ENCODE results near the gene POP4.

POP4 gene

DNA sequence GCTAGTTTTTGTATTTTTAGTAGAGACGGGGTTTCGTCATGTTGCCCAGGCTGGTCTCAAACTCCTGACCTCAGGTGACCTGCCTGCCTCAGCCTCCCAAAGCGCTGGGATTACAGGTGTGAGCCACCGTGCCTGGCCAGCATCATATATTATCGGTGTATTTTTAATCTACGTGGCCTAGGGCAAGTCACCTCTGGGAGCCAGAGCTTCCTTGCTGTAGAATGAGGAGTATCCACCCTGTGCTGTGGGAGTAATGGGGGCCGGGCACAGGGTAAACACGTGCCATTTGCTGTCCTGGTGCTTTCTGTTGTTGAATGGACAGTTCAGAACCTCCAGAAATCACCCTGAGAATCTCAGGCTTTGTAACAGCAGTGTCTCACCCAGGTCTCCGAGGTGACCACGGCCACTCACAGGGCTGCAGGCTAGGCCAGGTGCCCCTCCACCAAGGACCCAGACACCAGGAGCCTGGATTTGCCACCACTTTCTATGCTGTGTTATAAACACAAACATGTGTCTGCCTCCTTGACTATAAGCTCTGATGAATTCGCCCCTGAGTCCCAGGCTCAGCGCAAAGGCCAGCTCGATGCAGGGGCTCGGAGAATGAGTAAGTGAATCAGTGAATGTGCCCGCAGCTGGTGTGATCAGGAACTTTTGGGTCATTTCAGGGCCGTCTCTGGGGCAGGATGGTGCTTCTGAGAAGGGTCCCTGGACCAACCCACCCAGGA, 22.7 kb downstream of the POP4 start:
- in situ Hi-C loops (cut with MboI; ENCODE audit: low sequenced_read_pairs): no loop called here

DNA sequence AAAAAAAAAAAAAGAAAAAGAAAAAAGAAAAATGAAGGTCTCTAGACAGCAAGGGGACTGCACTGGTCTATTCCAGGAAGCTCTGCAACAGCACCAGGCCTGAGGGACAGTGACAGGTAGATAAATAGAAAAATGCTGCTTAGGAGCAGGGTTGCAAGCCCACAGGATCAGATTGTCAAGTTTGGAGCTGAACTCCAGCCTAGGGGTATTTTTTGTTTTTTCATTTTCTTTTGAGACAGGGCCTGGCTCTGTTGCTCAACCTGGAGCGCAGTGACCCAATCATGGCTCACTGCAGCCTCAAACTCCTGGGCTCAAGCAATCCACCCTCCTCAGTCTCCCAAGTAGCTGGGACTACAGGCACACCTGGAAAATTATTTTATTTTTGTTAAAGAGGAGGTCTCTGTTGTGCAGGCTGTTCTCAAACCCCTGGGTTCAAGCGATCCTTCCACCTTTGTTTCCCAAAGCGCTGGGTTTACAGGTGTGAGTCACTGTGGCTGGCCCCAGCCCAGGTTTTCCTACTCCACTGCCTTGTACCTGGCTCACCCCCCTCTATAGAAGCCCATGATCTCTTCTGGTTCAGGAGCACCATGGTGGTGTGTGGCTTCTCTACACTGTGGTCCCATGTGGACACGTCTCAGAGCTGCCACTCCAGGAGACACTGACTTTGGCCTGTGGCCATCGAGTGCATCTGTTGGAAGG, 23.9 kb downstream of the POP4 start:
- in situ Hi-C loops (cut with MboI; ENCODE audit: low sequenced_read_pairs): no loop called here

DNA sequence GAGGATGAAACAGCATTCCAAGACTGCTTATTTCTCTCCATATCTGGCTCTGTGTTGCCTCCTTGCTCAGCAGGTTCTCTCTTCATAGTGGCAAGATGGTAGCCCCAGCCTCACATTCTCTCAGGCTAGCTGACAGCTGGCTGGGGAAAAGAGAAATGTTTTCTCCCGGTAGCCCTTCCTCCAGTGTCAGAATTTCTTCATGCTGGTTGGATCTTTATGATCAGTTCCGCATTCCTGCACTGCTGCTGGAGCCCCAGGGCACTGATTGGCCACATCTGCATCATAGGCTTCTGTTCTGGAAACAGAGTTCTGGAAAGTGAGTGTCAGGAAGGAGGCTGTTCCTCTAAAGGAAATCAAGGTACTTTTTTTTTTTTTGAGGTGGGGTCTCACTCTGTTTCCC, 24.6 kb downstream of the POP4 start:
- in situ Hi-C loops (cut with MboI; ENCODE audit: low sequenced_read_pairs): no loop called here

DNA sequence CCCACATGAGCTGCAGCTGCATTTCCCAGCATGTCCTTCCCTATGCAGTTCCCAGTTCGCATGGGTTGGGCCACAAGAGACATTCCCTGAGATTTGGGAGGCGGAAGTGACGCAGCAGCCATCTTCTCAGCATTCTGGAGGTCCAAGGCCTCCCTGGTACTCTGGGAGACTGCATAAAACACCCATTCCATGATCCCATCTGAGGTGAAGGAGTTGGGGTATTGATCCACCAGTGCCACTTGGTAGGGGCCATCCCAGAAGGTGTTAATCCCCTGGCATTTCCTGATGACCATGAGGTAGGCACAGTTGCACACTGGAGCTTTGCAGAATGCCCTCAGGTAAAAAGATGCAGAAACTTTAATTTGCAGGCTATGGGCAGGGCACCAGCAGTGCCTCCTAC, 25.4 kb downstream of the POP4 start:
- in situ Hi-C loops (cut with MboI; ENCODE audit: low sequenced_read_pairs): no loop called here

DNA sequence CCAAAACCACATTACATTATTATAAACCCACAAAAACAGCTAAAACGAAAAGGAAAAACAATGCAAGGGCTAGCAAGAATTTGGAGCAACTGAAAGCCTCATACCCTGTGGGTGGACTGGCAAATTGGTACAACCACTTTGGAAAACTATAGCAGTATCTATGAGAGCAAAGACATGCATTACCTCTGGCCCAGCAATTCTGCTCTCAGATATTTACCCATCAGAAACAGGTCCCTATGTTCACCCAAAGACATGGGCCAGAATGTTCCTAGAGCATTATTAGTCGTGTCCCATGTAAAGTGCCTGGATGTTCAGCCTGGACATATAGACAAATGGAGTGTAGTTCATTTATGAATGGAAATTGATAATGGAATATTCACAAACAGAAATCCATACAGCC, 27.9 kb downstream of the POP4 start:
- in situ Hi-C loops (cut with MboI; ENCODE audit: low sequenced_read_pairs): no loop called here

DNA sequence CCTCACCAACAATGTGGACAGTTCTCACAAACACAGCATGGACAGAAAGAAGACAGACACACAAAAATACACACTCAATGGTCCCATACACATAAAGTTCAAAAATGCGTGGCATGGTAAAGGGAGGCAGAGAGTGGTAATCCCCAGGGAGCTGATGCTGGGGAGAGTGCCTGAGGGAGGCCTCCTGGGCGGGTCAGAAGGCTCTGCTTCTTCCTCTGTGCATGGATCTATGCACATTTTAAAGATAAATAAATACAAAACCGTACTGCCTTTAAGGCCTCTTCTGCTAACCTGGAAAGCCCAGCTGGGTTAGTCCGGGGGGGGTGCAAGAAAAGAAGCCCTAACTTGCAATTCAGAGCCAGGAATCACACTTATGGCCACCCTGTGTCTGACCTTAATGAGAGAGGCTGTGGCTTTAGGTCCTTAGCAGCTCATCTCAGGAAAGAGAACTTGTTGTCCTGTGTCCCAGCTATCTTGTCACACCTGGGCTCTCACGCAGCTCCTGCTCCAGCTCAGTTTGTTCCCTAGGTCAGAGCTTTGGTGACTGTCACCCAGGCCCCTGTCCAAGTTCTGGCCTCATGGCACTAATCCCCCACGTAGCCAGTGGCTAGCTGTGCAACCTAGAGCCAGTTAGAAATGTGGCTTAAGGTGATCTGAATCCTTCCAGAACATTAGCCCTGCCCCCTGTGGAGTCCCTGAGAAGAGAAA, 28.5 kb downstream of the POP4 start:
- in situ Hi-C loops (cut with MboI; ENCODE audit: low sequenced_read_pairs): no loop called here

DNA sequence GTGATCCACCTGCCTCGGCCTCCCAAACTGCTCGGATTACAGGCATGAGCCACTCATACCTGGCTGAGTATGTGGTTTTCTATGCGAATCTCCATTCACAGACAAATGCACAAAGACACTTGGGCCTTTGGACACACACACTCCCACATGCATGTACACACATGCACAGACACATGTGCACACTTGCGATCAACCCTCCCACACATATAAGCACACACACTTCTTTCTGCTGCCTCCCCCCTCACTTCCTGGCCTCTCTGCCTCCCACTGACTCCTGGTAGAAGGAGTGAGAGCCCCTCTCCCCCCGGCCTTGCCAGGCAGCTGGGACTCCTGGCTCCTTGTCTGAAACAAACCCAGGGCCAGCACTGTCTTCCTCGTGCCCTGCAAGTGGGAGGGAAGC, 29.9 kb downstream of the POP4 start:
- in situ Hi-C loops (cut with MboI; ENCODE audit: low sequenced_read_pairs): no loop called here

DNA sequence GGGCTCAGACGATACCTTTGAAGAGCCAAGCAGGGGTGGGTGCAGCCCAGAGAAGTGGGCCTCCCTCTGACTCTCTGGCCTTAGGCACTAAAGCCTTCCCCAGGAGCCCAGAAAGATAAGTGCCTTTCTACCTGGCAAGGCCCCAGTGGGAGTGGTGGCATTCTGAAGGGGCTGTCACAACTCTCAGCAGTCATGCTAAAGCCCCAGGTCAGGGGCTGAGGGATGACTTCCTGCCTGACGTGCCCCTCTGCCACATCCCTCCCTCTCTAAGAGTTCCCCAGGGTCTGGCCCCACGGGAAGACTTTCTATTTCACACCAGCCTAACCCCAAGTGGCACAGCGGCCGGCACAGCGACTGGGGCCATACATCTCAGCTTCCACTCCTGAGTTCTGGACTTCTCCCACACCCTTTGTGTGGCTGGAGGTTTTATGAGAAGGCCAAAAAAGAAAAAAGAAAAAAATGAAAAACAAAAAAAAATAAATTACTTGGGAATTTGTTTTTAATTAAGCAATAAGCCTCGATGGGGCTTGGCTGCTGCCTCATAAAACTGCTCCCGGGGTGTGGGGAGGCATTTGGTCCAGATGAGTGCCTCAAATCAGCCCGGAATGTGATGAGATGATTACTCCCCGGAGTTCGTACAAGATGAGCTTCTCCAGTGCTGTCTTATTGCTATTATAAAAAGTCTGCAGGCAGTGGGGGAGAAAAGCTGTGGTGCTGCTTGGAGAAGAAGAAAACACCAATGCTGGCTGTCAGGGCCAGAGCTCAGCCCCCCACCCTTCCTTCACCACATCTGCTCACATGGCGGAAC, 30.7 kb downstream of the POP4 start:
- in situ Hi-C loops (cut with MboI; ENCODE audit: low sequenced_read_pairs): no loop called here

DNA sequence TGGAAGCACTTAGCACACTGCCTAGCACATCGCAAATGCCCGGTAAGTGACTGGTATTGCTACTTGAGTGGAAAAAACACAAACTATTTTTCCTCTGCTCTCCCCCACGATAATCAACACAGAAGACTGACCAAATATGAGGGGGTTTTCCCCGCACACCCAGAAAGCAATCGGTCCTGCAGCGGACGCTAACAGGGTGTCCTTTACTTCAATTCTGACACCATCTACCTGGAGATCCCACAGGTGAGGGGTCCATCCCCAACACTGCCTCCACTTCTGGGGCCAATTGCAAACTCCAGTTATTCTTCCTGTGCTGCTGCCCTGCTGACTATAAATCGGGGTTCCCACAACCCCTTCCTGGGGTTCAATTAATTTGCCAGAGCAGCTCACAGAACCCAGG, 33.0 kb downstream of the POP4 start:
- in situ Hi-C loops (cut with MboI; ENCODE audit: low sequenced_read_pairs): no loop called here

DNA sequence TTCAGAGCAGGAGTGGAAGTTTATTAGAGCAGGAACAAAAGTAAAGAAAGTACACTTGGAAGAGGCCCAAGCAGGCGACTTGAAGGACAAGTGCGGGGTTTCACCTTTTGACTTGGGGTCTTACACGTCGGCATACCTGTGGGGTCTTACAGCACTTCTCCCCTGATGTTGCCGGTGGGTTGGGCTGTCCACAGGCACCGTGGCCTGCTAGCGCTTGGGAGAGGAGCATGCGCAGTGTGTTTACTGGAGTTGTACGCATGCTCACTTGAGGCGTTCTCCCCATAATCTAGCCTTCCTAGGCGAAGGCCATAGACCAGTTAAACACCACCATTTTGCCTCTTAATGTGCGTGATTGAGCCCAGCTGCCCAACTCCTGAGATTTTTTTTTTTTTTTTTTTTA, 34.1 kb downstream of the POP4 start:
- in situ Hi-C loops (cut with MboI; ENCODE audit: low sequenced_read_pairs): no loop called here

DNA sequence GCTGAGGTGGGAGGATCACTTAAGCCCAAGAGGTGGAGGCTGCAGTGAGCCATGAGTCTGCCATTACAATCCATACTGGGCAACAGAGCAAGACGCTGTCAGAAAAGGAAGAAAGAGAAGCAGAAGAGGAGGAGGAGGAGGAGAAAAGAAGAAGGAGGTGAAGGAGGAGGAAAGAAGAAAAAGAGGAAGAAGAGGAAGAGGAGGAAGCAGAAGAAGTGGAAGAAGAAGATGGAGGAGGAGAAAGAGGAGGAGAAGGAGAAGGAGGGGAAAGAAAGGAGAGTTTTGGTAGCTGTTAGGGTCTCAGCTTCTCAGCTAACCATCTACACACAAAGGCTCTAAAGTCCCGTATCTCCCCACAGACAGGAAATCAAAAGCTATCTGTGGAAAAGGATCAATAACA, 35.5 kb downstream of the POP4 start:
- in situ Hi-C loops (cut with MboI; ENCODE audit: low sequenced_read_pairs): no loop called here

DNA sequence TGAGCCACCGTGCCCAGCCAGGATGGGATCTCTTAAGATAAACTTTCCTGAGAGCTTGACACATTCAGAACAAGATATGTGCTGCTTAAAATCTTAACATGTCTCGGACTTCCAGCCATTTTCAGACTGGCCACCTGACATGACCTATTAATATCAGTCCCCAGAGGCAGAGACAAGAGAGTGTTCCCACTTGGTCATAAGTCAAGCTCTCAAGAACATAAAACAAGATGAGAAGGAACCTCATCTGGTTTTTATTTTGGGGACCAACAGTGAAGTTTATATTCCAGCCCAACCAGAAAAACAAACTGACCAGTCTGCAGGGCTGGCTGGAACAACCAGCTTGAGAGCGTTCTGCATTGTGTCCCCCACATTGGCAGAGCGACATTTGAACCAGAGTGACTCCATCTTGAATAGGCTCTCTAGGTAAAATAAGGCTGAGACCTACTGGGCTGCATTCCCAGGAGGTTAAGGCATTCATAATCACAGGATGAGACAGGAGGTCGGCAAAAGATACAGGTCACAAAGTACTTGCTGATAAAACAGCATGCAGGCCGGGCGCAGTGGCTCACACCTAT, 37.4 kb downstream of the POP4 start:
- in situ Hi-C loops (cut with MboI; ENCODE audit: low sequenced_read_pairs): no loop called here

DNA sequence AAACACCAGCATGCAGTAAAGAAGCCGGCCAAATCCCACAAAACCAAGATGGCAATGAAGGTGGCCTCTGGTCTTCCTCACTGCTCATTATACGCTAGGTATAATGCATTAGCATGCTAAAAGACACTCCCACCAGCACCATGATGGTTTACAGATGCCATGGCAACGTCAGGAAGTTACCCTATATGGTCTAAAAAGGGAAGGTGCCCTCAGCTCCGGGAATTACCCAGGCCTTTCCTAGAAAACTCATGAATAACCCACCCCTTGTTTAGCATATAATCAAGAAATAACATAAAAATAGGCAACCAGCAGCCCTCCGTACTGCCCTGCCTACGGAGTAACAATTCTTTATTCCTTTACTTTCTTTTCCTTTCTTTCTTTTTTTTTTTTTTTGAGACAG, 38.1 kb downstream of the POP4 start:
- in situ Hi-C loops (cut with MboI; ENCODE audit: low sequenced_read_pairs): no loop called here

DNA sequence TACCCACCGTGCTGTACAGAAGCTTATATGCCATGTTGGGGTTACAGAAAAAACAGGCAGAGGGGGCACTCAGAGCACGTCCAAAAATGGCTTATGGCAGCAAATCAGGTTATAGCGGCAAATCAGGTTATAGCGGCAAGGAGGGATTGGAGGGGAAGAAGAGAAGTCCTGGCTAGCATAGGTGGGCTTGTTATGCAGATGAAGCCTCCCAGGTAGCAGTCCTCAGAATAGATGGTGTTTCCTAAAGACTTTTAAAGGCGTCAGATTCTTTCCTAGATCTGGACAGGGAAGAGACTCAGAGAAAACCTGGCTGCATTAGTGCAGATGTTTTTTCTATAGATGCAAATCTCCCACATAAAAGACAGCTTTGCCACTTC, 39.4 kb downstream of the POP4 start:
- in situ Hi-C loops (cut with MboI; ENCODE audit: low sequenced_read_pairs): no loop called here

DNA sequence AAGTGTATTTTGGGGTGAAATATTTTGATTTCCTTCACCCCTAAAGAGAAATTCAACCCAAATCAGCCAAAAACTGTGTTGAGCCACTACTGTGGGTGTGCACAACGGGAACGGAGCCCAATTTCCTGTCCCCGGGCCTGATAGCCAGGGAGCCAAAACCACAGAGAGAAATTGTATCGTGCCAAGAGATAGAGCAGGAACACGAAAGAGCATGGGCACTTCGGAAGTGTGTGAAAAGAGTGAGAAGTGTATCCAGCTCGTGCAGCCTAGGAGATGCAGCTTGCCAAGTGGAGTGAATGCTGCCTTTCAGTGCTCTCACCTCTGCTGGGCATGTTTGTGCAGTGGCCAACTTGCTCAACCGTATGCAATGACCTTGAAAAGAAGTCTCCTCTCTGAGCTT, 39.8 kb downstream of the POP4 start:
- in situ Hi-C loops (cut with MboI; ENCODE audit: low sequenced_read_pairs): no loop called here

DNA sequence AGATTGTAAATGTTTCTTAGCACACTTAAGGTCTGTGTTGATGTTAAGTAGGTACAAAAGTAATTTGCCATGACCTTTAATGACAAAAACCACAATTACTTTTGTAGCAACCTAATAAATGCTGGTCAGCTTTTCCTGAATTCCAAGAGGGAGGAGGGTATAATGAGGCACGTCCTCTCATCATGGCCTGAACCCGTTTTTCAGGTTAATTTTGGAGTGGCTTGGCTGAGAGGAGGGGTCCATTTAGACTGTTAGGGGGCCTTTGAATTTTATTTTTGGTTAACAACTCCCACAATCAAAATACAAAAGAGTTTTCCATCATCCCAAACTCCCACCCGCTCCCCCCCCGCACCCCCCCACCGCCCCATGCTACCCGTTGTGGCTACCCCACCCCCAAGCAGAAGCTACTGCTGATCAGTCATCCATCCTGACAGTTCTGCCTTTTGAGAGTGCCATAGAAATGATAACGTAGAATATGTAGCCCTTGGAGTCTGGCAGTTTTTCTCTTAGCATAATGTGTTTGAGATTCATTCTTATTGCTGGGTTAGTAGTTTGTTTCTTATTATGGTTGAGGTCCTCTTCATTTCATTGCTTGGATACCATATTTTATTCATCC, 44.8 kb downstream of the POP4 start:
- in situ Hi-C loops (cut with MboI; ENCODE audit: low sequenced_read_pairs): no loop called here

DNA sequence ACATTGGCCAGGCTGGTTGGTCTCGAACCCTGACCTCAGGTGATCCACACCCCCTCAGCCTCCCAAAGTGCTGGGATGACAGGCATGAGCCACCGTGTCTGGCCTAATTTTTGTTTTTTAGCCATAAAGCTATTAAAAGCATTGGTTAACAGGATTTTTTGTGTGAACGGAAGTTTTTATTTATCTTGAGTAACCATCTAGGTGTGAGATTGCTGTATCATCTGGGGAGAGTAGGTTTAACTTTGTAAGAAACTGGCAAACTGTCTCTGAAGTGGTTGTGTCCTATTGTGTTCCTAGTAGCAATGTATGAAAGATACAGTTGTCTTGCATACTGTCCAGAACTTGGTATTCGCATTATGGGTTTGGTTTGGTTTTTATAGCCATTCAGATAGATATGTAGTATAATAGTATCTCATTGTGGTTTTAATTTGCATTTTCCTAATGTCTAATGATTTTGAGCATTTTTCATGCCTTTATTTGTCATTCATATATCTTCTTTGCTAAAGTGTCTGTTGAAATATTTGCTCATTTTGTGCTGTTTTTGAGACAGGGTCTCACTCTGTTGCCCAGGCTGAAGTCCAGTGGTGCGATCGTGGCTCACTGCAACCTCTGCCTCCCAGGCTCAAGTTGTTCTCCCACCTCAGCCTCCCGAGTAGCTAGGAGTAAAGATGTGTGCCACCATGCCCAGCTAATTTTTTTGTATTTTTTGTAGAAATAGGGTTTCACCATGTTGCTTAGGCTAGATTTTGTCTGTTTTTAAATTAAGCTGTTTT, 45.7 kb downstream of the POP4 start:
- in situ Hi-C loops (cut with MboI; ENCODE audit: low sequenced_read_pairs): no loop called here

DNA sequence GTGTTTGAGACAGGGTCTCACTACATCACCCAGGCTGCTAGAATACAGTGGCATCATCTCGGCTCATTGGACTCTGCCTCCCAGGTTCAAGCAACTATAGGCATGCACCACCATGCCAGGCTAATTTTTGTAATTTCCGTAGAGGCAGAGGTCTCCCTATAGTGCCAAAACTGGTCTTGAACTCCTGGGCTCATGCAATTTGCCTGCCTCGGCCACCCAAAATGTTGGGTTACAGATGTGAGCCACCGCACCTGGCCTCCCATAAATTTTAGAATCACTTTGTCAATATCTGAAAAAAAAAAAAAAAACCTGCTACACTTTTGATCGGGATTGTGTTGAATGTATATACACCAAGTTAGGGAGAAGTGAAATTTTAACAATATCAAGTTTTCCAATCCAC, 47.3 kb downstream of the POP4 start:
- in situ Hi-C loops (cut with MboI; ENCODE audit: low sequenced_read_pairs): no loop called here

DNA sequence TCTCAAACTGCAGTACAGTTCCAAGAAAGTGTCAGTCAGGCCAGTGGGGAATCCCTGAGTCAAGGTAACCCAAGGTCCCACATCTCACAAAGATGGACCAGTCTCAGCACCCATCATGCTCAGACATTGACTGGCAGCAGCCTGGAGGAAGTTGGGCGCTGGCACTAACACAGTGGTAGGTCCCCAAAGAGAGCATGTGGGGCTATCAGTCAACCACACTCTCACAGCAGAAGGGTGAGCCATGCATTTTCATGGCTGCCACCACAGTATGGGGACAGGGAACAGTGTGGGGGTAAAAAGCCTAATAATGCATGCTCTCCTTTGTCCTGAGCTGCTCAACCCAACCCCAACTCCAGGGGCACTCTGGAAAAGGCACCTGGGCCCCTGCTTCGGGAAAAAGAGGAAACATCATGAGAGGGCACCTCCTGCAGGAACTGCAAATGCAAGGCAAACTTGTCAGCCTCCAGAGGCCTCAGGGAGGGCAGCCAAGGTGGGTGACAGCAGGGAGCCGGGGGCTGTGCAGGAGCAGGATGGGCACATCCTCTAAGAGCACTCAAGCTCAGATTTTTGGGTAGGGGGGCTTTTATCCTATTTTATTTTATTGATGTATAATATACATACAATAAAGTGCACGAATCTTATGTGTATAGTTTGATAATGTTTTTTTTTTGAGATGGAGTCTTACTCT, 49.7 kb downstream of the POP4 start:
- in situ Hi-C loops (cut with MboI; ENCODE audit: low sequenced_read_pairs): no loop called here
